Bronchial epithelial cell (primary cell): ENCODE measurements around the gene ZNF846. TPM values are rescaled to one million over a fixed set of nuclear protein-coding genes. Genes with fewer than 3 reads are reported as not detected.
"Not testable (repeated sequence)": the region's sequence is repeated elsewhere in the genome, so short reads cannot be mapped to it uniquely, and the experiment has no call there.

Source experiments
- DNase-seq: peaks from one replicate; pipeline ENCODE4 v3.0.0-alpha.2; 2010; ENCODE audit warnings: low read depth
- FAIRE-seq: peaks from 2 replicates; lab custom pipeline; 2011; peaks lifted over from hg19 to GRCh38; lab: Jason Lieb, UNC
- H3K27me3 ChIP-seq: 2 replicates; pipeline ENCODE4 v1.5.1; 2011; ENCODE audit warnings: low read length; ENCODE audit not compliant: control insufficient read depth, insufficient read depth
- H3K36me3 ChIP-seq: 2 replicates; pipeline ENCODE4 v1.5.1; 2011; ENCODE audit warnings: low read length; ENCODE audit not compliant: control insufficient read depth, insufficient read depth
- H3K4me3 ChIP-seq: 2 replicates; pipeline ENCODE4 v1.5.1; 2011; ENCODE audit warnings: mild to moderate bottlenecking, low read depth, low read length, control low read depth
- CTCF ChIP-seq: IDR thresholded peaks from 2 replicates; pipeline ENCODE4 v1.5.1; 2011; ENCODE audit warnings: mild to moderate bottlenecking, moderate library complexity, low read length, control low read depth, inconsistent platforms; ENCODE audit not compliant: insufficient read depth, severe bottlenecking
- total RNA-seq: library from RNA; depleted of rRNA; stranded (reverse); fragments of >200 nt; gene quantifications from 2 replicates; pipeline ENCODE4 v1.2.1, GENCODE V29; 2014

ZNF846 gene
- total RNA-seq, 1 donor from 2014 or later: 3.7 TPM

- Histone ChIP-seq H3K36me3 (peaks cover 1% of the 10 kb centered on the region), H3K4me3 (no peak overlapping the region), H3K27me3 (no peaks in the 10 kb centered on the region)
- DNase-seq: no peak
- FAIRE-seq: no peak
- no peak for TF ChIP-seq CTCF
Observed at GRCh38 chr19:9752701-9753443, 15.7 kb downstream of the ZNF846 start.

DNA sequence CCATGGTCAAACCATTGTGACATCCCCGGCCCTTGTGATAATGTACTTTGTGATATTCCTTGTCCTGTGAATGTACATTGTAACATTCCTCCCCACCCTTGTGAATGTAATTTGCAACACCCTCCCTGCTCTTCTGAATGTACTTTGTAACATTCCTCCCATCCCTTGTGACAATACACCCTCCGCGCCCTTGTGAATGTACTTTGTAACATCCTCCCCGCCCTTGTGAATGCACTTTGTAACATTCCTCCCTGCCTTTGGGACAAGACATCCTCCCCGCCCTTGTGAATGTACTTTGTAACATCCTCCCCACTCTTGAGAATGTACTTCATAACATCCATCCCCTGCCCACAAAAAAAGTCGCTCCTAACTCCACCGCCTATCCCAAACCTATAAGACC lies 17.1 kb downstream of the ZNF846 start:
- no peaks in the 10 kb centered on the region for H3K36me3 ChIP-seq
- DNase-seq: no peak
- FAIRE-seq: no peak
- TF ChIP-seq CTCF: no peak
- H3K4me3 ChIP-seq: no peak overlapping the region
- no peaks in the 10 kb centered on the region for H3K27me3 ChIP-seq

- no peak for TF ChIP-seq CTCF
- Histone ChIP-seq H3K36me3 (no peaks in the 10 kb centered on the region), H3K4me3 (no peak overlapping the region), H3K27me3 (no peaks in the 10 kb centered on the region)
- FAIRE-seq (peak; percentile 92), DNase-seq (peak; percentile 73)
Observed at GRCh38 chr19:9741476-9742171, 26.9 kb downstream of the ZNF846 start.

GRCh38 chr19:9735986-9736385 lies 32.6 kb downstream of the ZNF846 start:
- Histone ChIP-seq H3K36me3 (no peaks in the 10 kb centered on the region), H3K4me3 (no peak overlapping the region), H3K27me3 (no peaks in the 10 kb centered on the region)
- TF ChIP-seq CTCF: no peak
- FAIRE-seq (no peak), DNase-seq (no peak)

DNA sequence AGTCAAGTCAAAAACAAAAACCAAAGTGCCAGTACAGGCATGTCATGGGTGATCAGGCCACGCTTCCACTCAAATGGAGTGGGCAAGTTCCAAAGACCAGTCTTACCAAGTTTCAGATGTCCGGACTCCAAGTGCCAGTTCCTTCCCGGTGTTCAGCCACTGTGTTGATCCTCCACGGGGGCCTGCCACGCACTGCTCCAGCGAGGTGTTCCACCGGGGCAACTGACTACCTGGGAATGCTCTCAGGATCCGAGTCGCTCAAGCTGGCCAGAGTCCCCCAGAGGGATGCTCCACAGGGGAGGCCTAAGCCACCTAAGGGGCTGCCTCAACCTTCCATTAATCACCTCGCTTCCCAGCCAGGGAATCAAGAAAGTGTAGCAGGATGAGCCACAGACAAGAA lies 38.5 kb downstream of the ZNF846 start:
- H3K36me3 ChIP-seq, H3K4me3 ChIP-seq, DNase-seq, FAIRE-seq, H3K27me3 ChIP-seq: not testable (repeated sequence)

GRCh38 chr19:9729162-9729561 lies 39.4 kb downstream of the ZNF846 start:
- H3K36me3 ChIP-seq: no peaks in the 10 kb centered on the region
- FAIRE-seq (no peak), DNase-seq (no peak)
- TF ChIP-seq CTCF: no peak
- H3K27me3 ChIP-seq: no peaks in the 10 kb centered on the region
- no peak overlapping the region for H3K4me3 ChIP-seq
